Measurements from ENCODE around the gene KLRC2.
"Not testable (repeated sequence)": the region's sequence is repeated elsewhere in the genome, so short reads cannot be mapped to it uniquely, and the experiment has no call there.

The KLRC2 gene

DNA sequence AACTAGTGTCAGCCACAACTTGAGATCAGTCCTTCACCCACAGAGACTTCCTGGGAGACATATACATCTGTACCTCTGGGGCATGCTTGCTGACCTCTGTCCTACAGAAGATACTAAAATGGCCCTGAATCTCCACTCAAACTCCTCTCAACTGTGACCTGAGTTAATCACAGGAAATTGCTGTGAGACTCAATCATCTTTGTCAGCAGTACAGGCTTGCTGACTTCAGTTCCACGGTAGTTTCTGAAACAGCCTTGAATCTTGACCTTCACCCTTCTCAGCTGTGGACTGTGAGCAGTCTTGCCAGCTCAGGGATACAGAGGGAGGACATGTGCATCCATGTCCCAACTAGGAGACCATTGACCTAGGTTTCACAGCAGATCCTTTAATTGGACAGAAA is 18.7 kb upstream of the KLRC2 start:
- CTCF ChIA-PET: no interaction called here
- POLR2A ChIA-PET: no interaction called here
- DNase-seq (ENCODE audit: extremely low spot score): no peak
- TF ChIP-seq, protein P1, sequence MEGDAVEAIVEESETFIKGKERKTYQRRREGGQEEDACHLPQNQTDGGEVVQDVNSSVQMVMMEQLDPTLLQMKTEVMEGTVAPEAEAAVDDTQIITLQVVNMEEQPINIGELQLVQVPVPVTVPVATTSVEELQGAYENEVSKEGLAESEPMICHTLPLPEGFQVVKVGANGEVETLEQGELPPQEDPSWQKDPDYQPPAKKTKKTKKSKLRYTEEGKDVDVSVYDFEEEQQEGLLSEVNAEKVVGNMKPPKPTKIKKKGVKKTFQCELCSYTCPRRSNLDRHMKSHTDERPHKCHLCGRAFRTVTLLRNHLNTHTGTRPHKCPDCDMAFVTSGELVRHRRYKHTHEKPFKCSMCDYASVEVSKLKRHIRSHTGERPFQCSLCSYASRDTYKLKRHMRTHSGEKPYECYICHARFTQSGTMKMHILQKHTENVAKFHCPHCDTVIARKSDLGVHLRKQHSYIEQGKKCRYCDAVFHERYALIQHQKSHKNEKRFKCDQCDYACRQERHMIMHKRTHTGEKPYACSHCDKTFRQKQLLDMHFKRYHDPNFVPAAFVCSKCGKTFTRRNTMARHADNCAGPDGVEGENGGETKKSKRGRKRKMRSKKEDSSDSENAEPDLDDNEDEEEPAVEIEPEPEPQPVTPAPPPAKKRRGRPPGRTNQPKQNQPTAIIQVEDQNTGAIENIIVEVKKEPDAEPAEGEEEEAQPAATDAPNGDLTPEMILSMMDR (IDR thresholded peaks at IDR 0.05; ENCODE audit: control extremely low read depth, extremely low read depth, low read depth, missing control alignments): no peak

DNA sequence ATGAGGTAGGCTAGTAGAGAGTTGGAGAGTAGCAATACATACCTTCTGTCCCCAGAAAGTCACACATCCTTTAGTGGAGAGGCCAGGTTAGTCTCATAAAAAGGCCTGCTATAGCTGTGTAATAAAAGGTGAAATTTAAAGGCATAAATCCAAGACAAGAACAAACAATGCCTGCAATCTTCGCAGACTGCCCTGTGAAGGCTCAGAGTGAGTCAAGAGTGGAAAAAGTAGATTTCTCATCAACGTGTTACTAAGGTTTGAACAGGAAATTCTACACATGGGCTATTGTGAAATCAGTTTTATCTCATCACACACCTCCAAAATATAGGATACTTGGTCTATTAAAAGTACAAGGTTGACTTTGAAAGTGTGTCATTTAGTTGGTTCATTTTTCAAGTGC is 17.3 kb upstream of the KLRC2 start, which contains the start of gene KLRC1:
Gene KLRC1 (minus strand): TSS at position 222 of the 400 bp plus-strand sequence. CDS start 2,221 bp downstream, outside the sequence.
- TF ChIP-seq, protein P1 (IDR thresholded peaks at IDR 0.05; ENCODE audit: control extremely low read depth, extremely low read depth, low read depth, missing control alignments): no peak
- CTCF ChIA-PET: no interaction called here
- POLR2A ChIA-PET: no interaction called here
- DNase-seq (ENCODE audit: extremely low spot score): no peak

DNA sequence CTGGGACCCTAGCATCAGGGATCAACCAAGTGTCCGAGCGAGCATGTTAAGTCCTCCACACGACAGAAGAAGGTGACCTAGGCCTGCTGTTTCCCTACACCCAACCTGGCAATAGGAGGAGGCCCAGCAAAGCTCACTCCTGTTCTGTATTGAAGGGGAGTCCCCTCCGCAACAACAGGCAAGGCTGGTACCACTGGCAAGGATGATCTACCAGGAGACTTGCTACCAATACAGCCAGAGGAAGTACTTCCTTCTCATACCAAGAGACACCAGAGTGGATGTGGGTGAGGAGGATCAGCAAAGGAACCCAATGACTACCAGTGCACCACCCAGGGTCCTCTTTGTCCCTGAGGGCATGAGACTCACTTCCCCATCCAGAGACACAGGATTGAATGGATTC is 12.4 kb upstream of the KLRC2 start:
- ChIA-PET CTCF (no interaction called here), POLR2A (no interaction called here)
- TF ChIP-seq, protein P1 (IDR thresholded peaks at IDR 0.05; ENCODE audit: control extremely low read depth, extremely low read depth, low read depth, missing control alignments): no peak
- DNase-seq (ENCODE audit: extremely low spot score): no peak

DNA sequence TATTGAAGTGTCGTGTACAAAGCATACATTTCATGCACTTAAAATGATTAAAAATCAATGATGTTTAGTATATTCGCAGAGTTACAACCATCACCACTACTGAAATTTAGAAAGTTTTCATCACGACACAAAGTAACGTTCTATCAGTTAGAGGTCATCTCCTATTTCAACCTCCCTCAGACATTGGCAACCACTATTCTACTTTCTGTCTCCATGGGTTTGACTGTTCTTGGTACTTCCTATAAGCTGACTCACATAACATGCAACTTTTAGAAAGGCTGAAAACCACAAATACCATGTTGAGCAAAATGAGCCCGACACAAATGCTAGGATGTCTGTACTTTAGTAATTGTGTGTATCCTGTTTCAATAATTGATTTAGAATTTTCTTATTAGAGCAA is 10.2 kb upstream of the KLRC2 start:
- CTCF ChIA-PET; POLR2A ChIA-PET; DNase-seq (ENCODE audit: extremely low spot score): not testable (repeated sequence)

DNA sequence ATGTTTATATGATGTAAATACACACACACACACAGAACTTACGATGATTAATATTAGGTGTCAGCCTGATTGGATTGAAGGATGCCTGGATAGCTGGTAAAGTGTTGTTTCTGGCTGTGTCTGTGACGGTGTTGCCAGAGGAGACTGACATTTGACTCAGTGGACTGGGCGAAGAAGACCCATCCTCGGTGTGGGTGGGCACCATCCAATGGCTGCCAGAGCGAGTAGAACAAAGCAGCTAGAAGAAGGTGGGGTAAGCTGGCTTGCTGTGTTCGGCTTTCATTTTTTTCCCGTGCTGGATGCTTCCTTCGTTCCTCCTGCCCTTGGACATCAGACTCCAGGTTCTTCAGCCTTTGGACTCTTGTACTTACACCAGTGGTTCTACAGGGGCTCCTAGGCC is 5.3 kb upstream of the KLRC2 start:
- DNase-seq (ENCODE audit: extremely low spot score); POLR2A ChIA-PET; CTCF ChIA-PET: not testable (repeated sequence)

DNA sequence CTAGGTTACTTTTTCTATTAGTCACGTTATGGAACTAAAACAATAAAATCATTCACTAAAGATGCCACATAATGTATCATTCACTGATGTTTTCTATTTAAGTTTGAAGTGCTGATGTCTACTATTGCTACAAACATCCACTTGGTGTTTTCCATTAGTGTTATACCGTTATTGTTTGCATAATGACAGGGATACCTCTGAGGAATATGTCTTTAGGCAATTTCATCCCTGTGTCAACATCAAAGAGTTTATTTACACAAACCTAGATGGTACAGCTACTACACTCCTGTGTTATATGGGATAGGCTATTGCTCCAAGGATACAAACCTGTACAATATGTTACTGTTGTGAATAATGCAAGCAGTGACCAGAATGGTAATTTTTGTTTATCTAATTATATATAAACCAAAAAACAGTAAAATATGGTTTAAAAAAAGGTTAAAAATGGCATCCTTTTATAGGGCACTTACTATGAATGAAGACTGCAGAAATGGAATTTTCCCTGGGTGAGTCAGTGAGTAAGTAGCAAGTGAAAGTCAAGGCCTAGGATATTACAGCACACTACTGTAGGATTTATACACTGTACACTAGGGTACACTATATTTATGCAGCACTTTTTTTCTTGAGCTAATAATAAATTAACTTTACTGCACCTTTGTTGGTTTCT is 3.9 kb upstream of the KLRC2 start:
- DNase-seq (ENCODE audit: extremely low spot score); POLR2A ChIA-PET; CTCF ChIA-PET: not testable (repeated sequence)

DNA sequence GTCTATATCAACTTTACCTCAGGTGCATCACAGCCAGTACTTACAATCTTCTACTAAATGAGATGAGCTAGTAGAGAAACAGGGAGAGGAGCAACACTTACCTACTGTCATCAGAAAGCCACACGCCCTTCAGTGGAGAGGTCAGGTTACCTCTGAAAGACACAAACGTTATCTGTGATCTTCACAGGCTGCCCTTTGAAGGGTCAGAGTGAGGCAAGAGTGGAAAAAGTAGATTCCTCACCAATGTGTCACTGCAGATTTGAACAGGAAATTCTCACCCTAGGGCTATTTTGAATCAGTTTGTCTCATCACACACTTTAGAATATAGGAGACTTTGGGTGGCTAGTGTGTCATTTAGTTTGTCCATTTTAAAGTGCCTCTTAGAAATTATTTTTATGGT is 1.8 kb upstream of the KLRC2 start:
- POLR2A ChIA-PET, CTCF ChIA-PET: not testable (repeated sequence)

DNA sequence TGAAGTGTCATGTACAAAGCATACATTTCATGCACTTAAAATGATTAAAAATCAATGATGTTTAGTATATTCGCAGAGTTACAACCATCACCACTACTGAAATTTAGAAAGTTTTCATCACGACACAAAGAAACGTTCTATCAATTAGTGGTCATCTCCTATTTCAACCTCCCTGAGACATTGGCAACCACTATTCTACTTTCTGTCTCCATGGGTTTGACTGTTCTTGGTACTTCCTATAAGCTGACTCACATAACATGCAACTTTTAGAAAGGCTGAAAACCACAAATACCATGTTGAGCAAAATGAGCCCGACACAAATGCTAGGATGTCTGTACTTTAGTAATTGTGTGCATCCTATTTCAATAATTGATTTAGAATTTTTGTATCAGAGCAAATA is 5.2 kb downstream of the KLRC2 start:
- DNase-seq (ENCODE audit: extremely low spot score); CTCF ChIA-PET; POLR2A ChIA-PET: not testable (repeated sequence)

More for the DNA sequence above, 1.8 kb upstream of the KLRC2 start:
- not testable (repeated sequence) for DNase-seq (ENCODE audit: extremely low spot score)

DNA sequence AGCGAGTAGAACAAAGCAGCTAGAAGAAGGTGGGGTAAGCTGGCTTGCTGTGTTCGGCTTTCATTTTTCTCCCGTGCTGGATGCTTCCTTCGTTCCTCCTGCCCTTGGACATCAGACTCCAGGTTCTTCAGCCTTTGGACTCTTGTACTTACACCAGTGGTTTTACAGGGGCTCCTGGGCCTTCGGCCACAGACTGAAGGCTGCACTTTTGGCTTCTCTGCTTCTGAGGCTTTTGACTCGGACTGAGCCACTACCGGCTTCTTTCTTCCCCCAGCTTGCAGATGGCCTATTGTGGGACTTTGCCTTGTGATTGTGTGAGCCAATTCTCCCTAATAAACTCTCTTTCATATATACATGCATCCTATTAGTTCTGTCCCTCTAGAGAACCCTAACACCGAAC is 9.9 kb downstream of the KLRC2 start:
- POLR2A ChIA-PET; CTCF ChIA-PET; DNase-seq (ENCODE audit: extremely low spot score): not testable (repeated sequence)

DNA sequence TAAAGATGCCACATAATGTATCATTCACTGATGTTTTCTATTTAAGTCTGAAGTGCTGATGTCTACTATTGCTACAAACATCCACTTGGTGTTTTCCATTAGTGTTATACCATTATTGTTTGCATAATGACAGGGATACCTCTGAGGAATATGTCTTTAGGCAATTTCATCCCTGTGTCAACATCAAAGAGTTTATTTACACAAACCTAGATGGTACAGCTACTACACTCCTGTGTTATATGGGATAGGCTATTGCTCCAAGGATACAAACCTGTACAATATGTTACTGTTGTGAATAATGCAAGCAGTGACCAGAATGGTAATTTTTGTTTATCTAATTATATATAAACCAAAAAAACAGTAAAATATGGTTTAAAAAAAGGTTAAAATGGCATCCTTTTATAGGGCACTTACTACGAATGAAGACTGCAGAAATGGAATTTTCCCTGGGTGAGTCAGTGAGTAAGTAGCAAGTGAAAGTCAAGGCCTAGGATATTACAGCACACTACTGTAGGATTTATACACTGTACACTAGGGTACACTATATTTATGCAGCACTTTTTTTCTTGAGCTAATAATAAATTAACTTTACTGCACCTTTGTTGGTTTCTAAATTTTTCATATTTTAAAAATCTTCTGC is 11.4 kb downstream of the KLRC2 start:
- CTCF ChIA-PET; POLR2A ChIA-PET; DNase-seq (ENCODE audit: extremely low spot score): not testable (repeated sequence)

DNA sequence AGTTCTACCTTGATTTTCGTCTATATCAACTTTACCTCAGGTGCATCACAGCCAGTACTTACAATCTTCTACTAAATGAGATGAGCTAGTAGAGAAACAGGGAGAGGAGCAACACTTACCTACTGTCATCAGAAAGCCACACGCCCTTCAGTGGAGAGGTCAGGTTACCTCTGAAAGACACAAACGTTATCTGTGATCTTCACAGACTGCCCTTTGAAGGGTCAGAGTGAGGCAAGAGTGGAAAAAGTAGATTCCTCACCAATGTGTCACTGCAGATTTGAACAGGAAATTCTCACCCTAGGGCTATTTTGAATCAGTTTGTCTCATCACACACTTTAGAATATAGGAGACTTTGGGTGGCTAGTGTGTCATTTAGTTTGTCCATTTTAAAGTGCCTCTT is 13.7 kb downstream of the KLRC2 start:
- POLR2A ChIA-PET, CTCF ChIA-PET: not testable (repeated sequence)

DNA sequence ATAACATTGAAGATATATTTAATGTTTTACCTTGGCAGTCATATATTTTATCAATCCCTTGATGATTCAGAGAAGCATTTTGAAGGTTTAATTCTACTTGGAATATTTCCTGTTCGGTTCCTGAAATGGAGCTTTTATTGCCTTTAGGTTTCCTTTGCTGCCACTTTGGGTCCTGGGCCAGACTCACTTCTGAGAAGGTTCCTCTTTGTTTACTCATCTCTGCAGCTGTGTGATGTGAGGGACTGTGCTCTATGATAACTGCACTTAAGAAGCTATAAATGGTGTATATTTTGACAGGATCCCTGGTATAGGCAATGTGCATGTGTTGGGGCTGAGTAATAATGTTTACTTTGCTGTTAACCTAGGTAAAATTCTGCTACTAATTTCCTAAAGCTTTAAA is 15.5 kb downstream of the KLRC2 start, which contains the start of gene KLRC3:
Gene KLRC3 (minus strand): TSS at position 262 of the 400 bp plus-strand sequence. CDS start 45 bp downstream, at position 217.
- DNase-seq (ENCODE audit: extremely low spot score); CTCF ChIA-PET; POLR2A ChIA-PET: not testable (repeated sequence)

More for the DNA sequence above, 13.7 kb downstream of the KLRC2 start:
- not testable (repeated sequence) for DNase-seq (ENCODE audit: extremely low spot score)

All from GM10248 (cell line).